IgD-negative memory B cell (primary cell): ENCODE results near the gene ZDHHC22. TPM values are rescaled to one million over a fixed set of nuclear protein-coding genes. Genes with fewer than 3 reads are reported as not detected.

Experiments
- polyA plus RNA-seq: library from polyadenylated mRNA; unstranded; fragments of 300-500 nt; fragmentation: Illumina TruSeq; gene quantifications from one replicate; pipeline ENCODE4 v1.2.3, GENCODE V29; 2021

The ZDHHC22 gene
- polyA plus RNA-seq, 1 donor from 2014 or later = not detected

Other genes with a start within 250 kb of the ZDHHC22 start
- gene IRF2BPL, start 113.1 kb downstream of the ZDHHC22 start, polyA plus RNA-seq = 2.6 TPM
- 14.7 TPM for gene CIPC, start 43.5 kb downstream of the ZDHHC22 start, polyA plus RNA-seq
- gene TMEM63C, start 40.0 kb upstream of the ZDHHC22 start, polyA plus RNA-seq = 0.24 TPM
- gene NGB, start 129.4 kb upstream of the ZDHHC22 start, polyA plus RNA-seq = not detected
- 2.3 TPM for gene POMT2, start 179.1 kb upstream of the ZDHHC22 start, polyA plus RNA-seq
- gene GSTZ1, start 179.2 kb upstream of the ZDHHC22 start, polyA plus RNA-seq = 15.4 TPM
- 18.9 TPM for gene TMED8, start 235.3 kb upstream of the ZDHHC22 start, polyA plus RNA-seq
- gene SAMD15, start 235.6 kb upstream of the ZDHHC22 start, polyA plus RNA-seq = 0.08 TPM